Adipocyte (in vitro differentiated cells): ENCODE measurements around the gene RNF180.

ENCODE experiments used
- DNase-seq: peaks from one replicate; pipeline ENCODE4 v3.0.0-alpha.2; 2015; ENCODE audit warnings: low read depth
- H3K27me3 ChIP-seq: replicated peaks from 2 replicates; pipeline ENCODE4 v1.7.0; 2013; ENCODE audit warnings: mild to moderate bottlenecking, low read length, moderate library complexity; ENCODE audit not compliant: control insufficient read depth, insufficient read depth
- H3K36me3 ChIP-seq: 2 replicates; pipeline ENCODE4 v1.7.0; 2013; ENCODE audit warnings: low read length, mild to moderate bottlenecking, moderate library complexity; ENCODE audit not compliant: control insufficient read depth, insufficient read depth, severe bottlenecking
- H3K4me1 ChIP-seq: 2 replicates; pipeline ENCODE4 v1.7.0; 2013; ENCODE audit warnings: mild to moderate bottlenecking, low read length, moderate library complexity; ENCODE audit not compliant: control insufficient read depth, insufficient read depth
- H3K4me3 ChIP-seq: 2 replicates; pipeline ENCODE4 v1.7.0; 2013; ENCODE audit warnings: mild to moderate bottlenecking, low read length, moderate library complexity
- H3K9ac ChIP-seq: 2 replicates; pipeline ENCODE4 v1.7.0; 2013; ENCODE audit warnings: mild to moderate bottlenecking, low read length, moderate library complexity
- H3K9me3 ChIP-seq: 2 replicates; pipeline ENCODE4 v1.7.0; 2013; ENCODE audit warnings: mild to moderate bottlenecking, low read length, moderate library complexity; ENCODE audit not compliant: control insufficient read depth

RNF180 gene

GRCh38 chr5:64183956-64184355, 18.3 kb downstream of the RNF180 start:
- Histone ChIP-seq H3K27me3 (no peaks in the 10 kb centered on the region), H3K9me3 (no peaks in the 10 kb centered on the region), H3K4me3 (no peak overlapping the region), H3K9ac (no peak overlapping the region), H3K4me1 (no peaks in the 10 kb centered on the region), H3K36me3 (no peaks in the 10 kb centered on the region)
- DNase-seq = no peak

GRCh38 chr5:64184832-64185231, 19.2 kb downstream of the RNF180 start:
- Histone ChIP-seq H3K9me3 (no peaks in the 10 kb centered on the region), H3K4me3 (no peak overlapping the region), H3K4me1 (no peaks in the 10 kb centered on the region), H3K9ac (no peak overlapping the region), H3K27me3 (no peaks in the 10 kb centered on the region), H3K36me3 (no peaks in the 10 kb centered on the region)
- no peak for DNase-seq

- no peaks in the 10 kb centered on the region for H3K9me3 ChIP-seq
- no peak overlapping the region for H3K9ac ChIP-seq
- H3K4me3 ChIP-seq = no peak overlapping the region
- H3K4me1 ChIP-seq = peaks cover 10% of the 10 kb centered on the region
- no peaks in the 10 kb centered on the region for H3K27me3 ChIP-seq
- no peak for DNase-seq
- H3K36me3 ChIP-seq = no peaks in the 10 kb centered on the region
Measured at GRCh38 chr5:64188776-64189175, 23.1 kb downstream of the RNF180 start.

GRCh38 chr5:64190562-64191306, 25.1 kb downstream of the RNF180 start:
- Histone ChIP-seq H3K9ac (no peak overlapping the region), H3K27me3 (no peaks in the 10 kb centered on the region), H3K9me3 (no peaks in the 10 kb centered on the region), H3K36me3 (no peaks in the 10 kb centered on the region), H3K4me3 (no peak overlapping the region), H3K4me1 (peaks cover 10% of the 10 kb centered on the region)
- no peak for DNase-seq

GRCh38 chr5:64195981-64196380, 30.3 kb downstream of the RNF180 start:
- H3K4me3 ChIP-seq = no peak overlapping the region
- no peaks in the 10 kb centered on the region for H3K9me3 ChIP-seq
- H3K36me3 ChIP-seq = no peaks in the 10 kb centered on the region
- H3K4me1 ChIP-seq = peaks cover 3% of the 10 kb centered on the region
- no peaks in the 10 kb centered on the region for H3K27me3 ChIP-seq
- no peak overlapping the region for H3K9ac ChIP-seq
- no peak for DNase-seq

GRCh38 chr5:64199425-64199824, 33.8 kb downstream of the RNF180 start:
- DNase-seq = no peak
- Histone ChIP-seq H3K27me3 (no peaks in the 10 kb centered on the region), H3K36me3 (no peaks in the 10 kb centered on the region), H3K9ac (no peak overlapping the region), H3K9me3 (no peaks in the 10 kb centered on the region), H3K4me1 (no peaks in the 10 kb centered on the region), H3K4me3 (no peak overlapping the region)

- no peaks in the 10 kb centered on the region for H3K4me1 ChIP-seq
- peak; percentile 56 for DNase-seq
- no peaks in the 10 kb centered on the region for H3K27me3 ChIP-seq
- H3K9me3 ChIP-seq = no peaks in the 10 kb centered on the region
- no peak overlapping the region for H3K4me3 ChIP-seq
- no peaks in the 10 kb centered on the region for H3K36me3 ChIP-seq
- H3K9ac ChIP-seq = no peak overlapping the region
Measured at GRCh38 chr5:64201996-64202395, 36.4 kb downstream of the RNF180 start.

GRCh38 chr5:64206653-64207052, 41.0 kb downstream of the RNF180 start:
- Histone ChIP-seq H3K4me1 (peaks cover 11% of the 10 kb centered on the region), H3K27me3 (no peaks in the 10 kb centered on the region), H3K36me3 (no peaks in the 10 kb centered on the region), H3K4me3 (no peak overlapping the region), H3K9me3 (no peaks in the 10 kb centered on the region), H3K9ac (no peak overlapping the region)
- no peak for DNase-seq

- Histone ChIP-seq H3K9me3 (no peaks in the 10 kb centered on the region), H3K4me1 (peaks cover 11% of the 10 kb centered on the region), H3K27me3 (no peaks in the 10 kb centered on the region), H3K4me3 (no peak overlapping the region), H3K36me3 (no peaks in the 10 kb centered on the region), H3K9ac (no peak overlapping the region)
- DNase-seq = peak; percentile 74
Measured at GRCh38 chr5:64207978-64208377, 42.3 kb downstream of the RNF180 start.

GRCh38 chr5:64209353-64209752, 43.7 kb downstream of the RNF180 start:
- H3K4me3 ChIP-seq = no peak overlapping the region
- no peaks in the 10 kb centered on the region for H3K9me3 ChIP-seq
- no peaks in the 10 kb centered on the region for H3K36me3 ChIP-seq
- DNase-seq = no peak
- peaks cover 11% of the 10 kb centered on the region for H3K4me1 ChIP-seq
- H3K27me3 ChIP-seq = no peaks in the 10 kb centered on the region
- no peak overlapping the region for H3K9ac ChIP-seq

GRCh38 chr5:64210866-64211265, 45.2 kb downstream of the RNF180 start:
- H3K9me3 ChIP-seq = no peaks in the 10 kb centered on the region
- H3K4me3 ChIP-seq = no peak overlapping the region
- H3K27me3 ChIP-seq = no peaks in the 10 kb centered on the region
- peak; percentile 87 for DNase-seq
- peaks cover 11% of the 10 kb centered on the region for H3K4me1 ChIP-seq
- no peaks in the 10 kb centered on the region for H3K36me3 ChIP-seq
- H3K9ac ChIP-seq = no peak overlapping the region

- peaks cover 11% of the 10 kb centered on the region for H3K4me1 ChIP-seq
- H3K36me3 ChIP-seq = no peaks in the 10 kb centered on the region
- no peak overlapping the region for H3K4me3 ChIP-seq
- DNase-seq = no peak
- no peaks in the 10 kb centered on the region for H3K9me3 ChIP-seq
- H3K9ac ChIP-seq = no peak overlapping the region
- no peaks in the 10 kb centered on the region for H3K27me3 ChIP-seq
Measured at GRCh38 chr5:64213011-64213410, 47.4 kb downstream of the RNF180 start.
